GM13977 (cell line): ENCODE data around the gene LRRFIP1.

Experiments used
- DNase-seq: peaks from one replicate; pipeline ENCODE4 v3.0.0; 2012; ENCODE audit warnings: low spot score
- CTCF ChIP-seq: IDR thresholded peaks from 2 replicates; pipeline ENCODE4 v1.5.1; 2012; ENCODE audit warnings: mild to moderate bottlenecking, control low read depth; ENCODE audit not compliant: insufficient read depth; ENCODE audit errors: extremely low read depth, missing control alignments
- in situ Hi-C: fragments of 300-500 bp; cut with MboI; formaldehyde crosslinking; loops from one replicate; pipeline ENCODE4 v1.12.0; 2022; ENCODE audit warnings: low sequenced_read_pairs, low pct_unique_long_range_greater_than_20kb, mixed read lengths, inconsistent platforms; ENCODE audit not compliant: unreplicated experiment

Gene LRRFIP1

GRCh38 chr2:237732070-237732469 lies 104.7 kb downstream of the LRRFIP1 start:
- no peak for DNase-seq
- in situ Hi-C loops, result no loop called here

GRCh38 chr2:237732790-237733381 lies 105.5 kb downstream of the LRRFIP1 start:
- no peak for TF ChIP-seq CTCF
- no peak for DNase-seq
- in situ Hi-C loops, result no loop called here

More at GRCh38 chr2:237732070-237732469, 104.7 kb downstream of the LRRFIP1 start:
- no peak for TF ChIP-seq CTCF

- DNase-seq, result no peak
- in situ Hi-C loops, result no loop called here
- no peak for TF ChIP-seq CTCF
Observed at GRCh38 chr2:237733677-237734300, 106.4 kb downstream of the LRRFIP1 start.

GRCh38 chr2:237734905-237735623 lies 107.7 kb downstream of the LRRFIP1 start:
- in situ Hi-C loops, result no loop called here
- TF ChIP-seq CTCF, result no peak
- DNase-seq, result no peak

- TF ChIP-seq CTCF, result no peak
- no peak for DNase-seq
- in situ Hi-C loops, result no loop called here
Observed at GRCh38 chr2:237735798-237736197, 108.4 kb downstream of the LRRFIP1 start.

GRCh38 chr2:237736783-237737182 lies 109.4 kb downstream of the LRRFIP1 start:
- no peak for TF ChIP-seq CTCF
- no peak for DNase-seq
- in situ Hi-C loops, result no loop called here
